IPS-15b (cell line): ENCODE results near the gene ANKRD62.

Experiments used
- H3K27me3 ChIP-seq: one replicate; pipeline ENCODE4 v1.6.1; 2013; ENCODE audit warnings: low read length; ENCODE audit not compliant: control insufficient read depth, insufficient read depth
- H3K36me3 ChIP-seq: one replicate; pipeline ENCODE4 v1.6.1; 2013; ENCODE audit warnings: low read length; ENCODE audit not compliant: control insufficient read depth, insufficient read depth
- H3K4me1 ChIP-seq: one replicate; pipeline ENCODE4 v1.6.1; 2013; ENCODE audit warnings: mild to moderate bottlenecking, low read length; ENCODE audit not compliant: control insufficient read depth, insufficient read depth
- H3K4me3 ChIP-seq: one replicate; pipeline ENCODE4 v1.5.1; 2013; ENCODE audit warnings: low read depth, low read length
- H3K9ac ChIP-seq: one replicate; pipeline ENCODE4 v1.6.1; 2013; ENCODE audit warnings: low read depth, mild to moderate bottlenecking, low read length
- H3K9me3 ChIP-seq: one replicate; pipeline ENCODE4 v1.6.1; 2013; ENCODE audit warnings: mild to moderate bottlenecking, low read length; ENCODE audit not compliant: control insufficient read depth, insufficient read depth

The ANKRD62 gene

GRCh38 chr18:12162786-12163185 is 69.1 kb downstream of the ANKRD62 start:
- Histone ChIP-seq H3K4me3 (no peak overlapping the region), H3K36me3 (no peaks in the 10 kb centered on the region), H3K27me3 (no peaks in the 10 kb centered on the region), H3K9me3 (no peaks in the 10 kb centered on the region), H3K9ac (no peak overlapping the region), H3K4me1 (peaks cover 4% of the 10 kb centered on the region)

- Histone ChIP-seq H3K9ac (no peak overlapping the region), H3K27me3 (no peaks in the 10 kb centered on the region), H3K4me1 (peaks cover 2% of the 10 kb centered on the region)
Observed at GRCh38 chr18:12165038-12165768, 71.6 kb downstream of the ANKRD62 start.

More at GRCh38 chr18:12165038-12165768, 71.6 kb downstream of the ANKRD62 start:
- no peaks in the 10 kb centered on the region for H3K36me3 ChIP-seq
- no peaks in the 10 kb centered on the region for H3K9me3 ChIP-seq
- H3K4me3 ChIP-seq = no peak overlapping the region
